GM10248 (cell line): ENCODE data around the gene RCOR1.

Source experiments
- CTCF ChIA-PET: fragments of 300-600 bp; sonication (Branson Sonifier 250); formaldehyde crosslinking; extraction: SDS; loops from one replicate; lab custom pipeline; 2021; ENCODE audit warnings: antibody characterized with exemption; lab: Yijun Ruan, JAX
- POLR2A ChIA-PET: fragments of 350-650 bp; sonication (Branson Sonifier 250); formaldehyde crosslinking; extraction: SDS; loops from one replicate; lab custom pipeline; 2020; ENCODE audit warnings: antibody characterized with exemption; lab: Yijun Ruan, JAX
- DNase-seq: peaks from one replicate; pipeline ENCODE4 v3.0.0; 2012; ENCODE audit errors: extremely low spot score
- TF ChIP-seq, protein P1 (sequence below): IDR thresholded peaks from 2 replicates; pipeline ENCODE4 v1.5.1; 2012; ENCODE audit warnings: mild to moderate bottlenecking, low read depth; ENCODE audit errors: extremely low read depth, missing control alignments, control extremely low read depth

The RCOR1 gene

DNA sequence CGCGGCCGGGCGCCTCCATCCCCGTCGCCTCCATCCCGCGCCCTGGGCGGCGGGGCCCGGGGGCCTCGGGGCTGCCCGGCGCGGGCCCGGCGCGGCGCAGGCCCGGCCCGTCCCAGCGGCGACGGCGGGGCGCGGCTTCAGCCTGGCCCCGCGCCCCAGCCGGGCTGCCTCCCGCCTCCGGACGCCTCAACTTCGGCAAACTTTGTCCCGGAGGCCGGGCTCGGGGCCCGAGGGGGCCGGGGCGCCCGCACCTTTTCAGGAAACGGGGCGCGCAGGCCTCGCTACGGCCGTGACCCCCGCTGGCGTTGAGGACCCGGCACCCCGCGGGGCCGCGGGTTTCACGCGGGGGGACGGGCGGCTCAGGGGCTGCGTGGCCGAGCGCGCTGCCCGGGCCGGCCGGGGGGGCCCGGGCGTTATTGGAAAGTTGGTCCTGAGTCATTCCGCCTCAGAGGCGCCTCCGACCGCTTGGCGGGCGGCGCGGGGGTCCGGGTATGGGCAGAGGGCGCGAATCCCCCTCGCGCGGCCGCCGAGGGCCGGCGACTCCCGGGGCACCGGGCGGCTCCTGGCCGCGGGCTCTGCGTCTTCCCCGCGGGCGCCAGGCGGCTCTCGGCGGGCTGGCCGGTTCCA is 185.4 kb downstream of the RCOR1 start:
- ChIA-PET CTCF (no interaction called here), POLR2A (no interaction called here)
- TF ChIP-seq, protein P1, sequence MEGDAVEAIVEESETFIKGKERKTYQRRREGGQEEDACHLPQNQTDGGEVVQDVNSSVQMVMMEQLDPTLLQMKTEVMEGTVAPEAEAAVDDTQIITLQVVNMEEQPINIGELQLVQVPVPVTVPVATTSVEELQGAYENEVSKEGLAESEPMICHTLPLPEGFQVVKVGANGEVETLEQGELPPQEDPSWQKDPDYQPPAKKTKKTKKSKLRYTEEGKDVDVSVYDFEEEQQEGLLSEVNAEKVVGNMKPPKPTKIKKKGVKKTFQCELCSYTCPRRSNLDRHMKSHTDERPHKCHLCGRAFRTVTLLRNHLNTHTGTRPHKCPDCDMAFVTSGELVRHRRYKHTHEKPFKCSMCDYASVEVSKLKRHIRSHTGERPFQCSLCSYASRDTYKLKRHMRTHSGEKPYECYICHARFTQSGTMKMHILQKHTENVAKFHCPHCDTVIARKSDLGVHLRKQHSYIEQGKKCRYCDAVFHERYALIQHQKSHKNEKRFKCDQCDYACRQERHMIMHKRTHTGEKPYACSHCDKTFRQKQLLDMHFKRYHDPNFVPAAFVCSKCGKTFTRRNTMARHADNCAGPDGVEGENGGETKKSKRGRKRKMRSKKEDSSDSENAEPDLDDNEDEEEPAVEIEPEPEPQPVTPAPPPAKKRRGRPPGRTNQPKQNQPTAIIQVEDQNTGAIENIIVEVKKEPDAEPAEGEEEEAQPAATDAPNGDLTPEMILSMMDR, result no peak
- no peak for DNase-seq

DNA sequence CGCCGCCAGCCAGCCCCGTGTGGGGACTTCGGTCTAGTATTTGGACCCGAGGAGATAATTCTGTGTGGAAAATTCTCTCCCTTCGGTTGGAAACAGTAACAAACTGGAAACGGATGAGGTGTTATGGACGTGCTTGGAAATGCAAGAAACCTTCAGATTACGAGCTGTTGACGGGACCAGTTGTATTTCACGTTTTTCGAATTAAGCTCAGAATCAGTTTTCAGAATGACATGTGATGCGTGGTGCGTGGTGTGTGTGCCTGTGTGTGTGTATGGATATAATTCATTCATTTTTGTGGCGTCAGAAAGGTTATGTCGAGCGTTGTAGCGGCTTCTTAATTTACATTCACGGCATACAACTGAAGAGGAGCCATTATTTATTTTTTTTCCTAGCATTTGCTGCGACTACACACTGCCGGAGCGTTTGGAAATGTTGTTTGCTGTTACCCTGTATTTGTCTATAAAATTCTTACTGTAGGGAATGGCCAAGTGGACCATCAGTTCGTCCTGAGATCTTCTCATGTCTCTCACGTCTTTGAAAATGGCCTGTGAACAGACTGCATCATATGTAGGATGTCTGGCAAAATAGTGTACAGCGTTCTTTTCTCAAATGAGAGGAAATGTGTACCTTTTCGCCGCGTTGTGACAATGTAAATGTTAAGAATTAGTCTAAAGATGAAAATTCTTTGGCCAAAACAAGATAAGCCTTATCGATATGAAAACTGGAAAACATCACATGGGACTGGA is 186.1 kb downstream of the RCOR1 start:
- ChIA-PET CTCF (no interaction called here), POLR2A (no interaction called here)
- no peak for DNase-seq
- TF ChIP-seq, protein P1, result no peak

DNA sequence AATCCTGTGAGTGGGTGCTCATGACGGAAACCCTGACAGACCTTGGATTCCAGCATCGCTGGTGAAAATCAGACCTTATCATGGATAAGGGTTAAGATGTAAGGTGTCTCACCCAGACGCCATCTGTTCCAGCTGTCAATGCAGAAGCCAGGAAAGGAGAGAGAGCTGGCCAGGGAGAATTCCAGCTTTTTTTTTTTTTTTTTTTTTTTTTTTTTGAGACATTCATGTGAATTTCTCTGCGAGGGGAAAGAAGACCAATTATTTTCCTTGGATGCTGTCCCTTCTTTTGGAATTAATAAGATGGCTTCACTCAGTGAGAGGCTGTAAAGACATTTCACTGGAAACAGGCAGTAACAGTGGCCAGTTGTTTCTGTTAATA is 186.6 kb downstream of the RCOR1 start:
- DNase-seq, result no peak
- CTCF ChIA-PET, result interaction anchor here (1.0 kb wide), 1 partner anchor 18 kb away, joined by 3 read pairs; no protein-coding TSS in a partner anchor
- TF ChIP-seq, protein P1, result no peak
- POLR2A ChIA-PET, result no interaction called here

DNA sequence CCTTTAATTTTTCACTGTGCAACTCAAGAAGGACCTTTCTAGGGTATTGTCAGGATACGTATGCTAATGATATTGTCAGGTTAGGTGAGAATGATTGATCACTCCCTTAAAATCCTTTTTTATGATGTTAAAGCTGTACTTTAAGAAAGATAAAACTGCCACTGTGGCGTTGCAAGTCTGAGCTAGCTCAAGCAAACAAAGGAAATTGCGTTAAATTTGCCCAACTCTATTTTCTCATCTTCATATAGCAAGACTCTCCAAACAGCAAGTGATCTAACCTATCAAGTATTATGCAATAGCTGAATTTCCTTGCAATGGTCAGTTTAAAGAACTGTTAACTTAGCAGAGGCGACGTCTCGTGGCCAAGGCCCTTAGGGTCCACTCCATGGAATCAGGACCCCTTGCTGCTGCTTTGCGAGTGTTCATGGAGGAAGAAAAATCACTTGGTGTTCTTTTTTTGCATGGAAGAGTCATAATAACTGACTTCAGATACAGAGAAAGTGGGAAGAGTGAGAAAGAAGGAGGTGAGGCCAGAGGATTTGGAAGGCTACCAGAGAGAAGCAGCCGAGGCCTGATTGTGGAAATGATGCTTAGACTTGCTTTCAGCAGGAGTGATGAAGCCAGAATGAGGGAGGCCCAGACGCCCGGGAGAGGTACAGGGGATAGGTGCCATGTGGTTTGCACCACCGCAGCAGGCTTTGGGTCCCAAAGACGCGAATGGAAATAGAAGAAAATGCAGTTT is 187.3 kb downstream of the RCOR1 start:
- TF ChIP-seq, protein P1, result peak; percentile 15
- ChIA-PET POLR2A (no interaction called here), CTCF (interaction anchor here (1.0 kb wide), 1 partner anchor 18 kb away, joined by 3 read pairs; no protein-coding TSS in a partner anchor)
- DNase-seq, result no peak
